ENCODE measurements around the gene D2HGDH. TPM values are rescaled to one million over a fixed set of nuclear protein-coding genes. Genes with fewer than 3 reads are reported as not detected.
"Not testable (repeated sequence)": the region's sequence is repeated elsewhere in the genome, so short reads cannot be mapped to it uniquely, and the experiment has no call there.

D2HGDH gene
- total and polyA plus RNA-seq, 3 donors from 2014 or later: 15.6 to 37.7 (median 36.1) TPM

GRCh38 chr2:241780939-241781569 is 46.6 kb downstream of the D2HGDH start:
- no peak for DNase-seq
- no peaks in the 10 kb centered on the region for H3K36me3 ChIP-seq (ENCODE audit: low read depth, missing control alignments)
- H3K27ac ChIP-seq: no peak overlapping the region
- H3K9me3 ChIP-seq: no peaks in the 10 kb centered on the region
- no peak overlapping the region for H3K4me3 ChIP-seq
- H3K27me3 ChIP-seq: no peaks in the 10 kb centered on the region
- H3K4me1 ChIP-seq: no peaks in the 10 kb centered on the region
- intact Hi-C loops (cut with DNase I; ENCODE audit: low total_unique reads): no loop called here
- no peak for TF ChIP-seq CTCF (IDR thresholded peaks at IDR 0.05)
- TF ChIP-seq POLR2A (IDR thresholded peaks at IDR 0.05): no peak
- 87 to 93% methylated on average over 5 of the region's 5 CpGs for WGBS, 2 donors

- H3K9me3 ChIP-seq; DNase-seq; H3K4me3 ChIP-seq; H3K4me1 ChIP-seq; intact Hi-C loops (cut with DNase I; ENCODE audit: low total_unique reads); H3K36me3 ChIP-seq (ENCODE audit: low read depth, missing control alignments); H3K27ac ChIP-seq; H3K27me3 ChIP-seq: not testable (repeated sequence)
- WGBS, 2 donors: 96 to 97% methylated on average over 3 of the region's 3 CpGs
Measured at GRCh38 chr2:241782053-241782452, 47.6 kb downstream of the D2HGDH start.

GRCh38 chr2:241788135-241788534 is 53.7 kb downstream of the D2HGDH start:
- no peaks in the 10 kb centered on the region for H3K4me1 ChIP-seq
- TF ChIP-seq CTCF (IDR thresholded peaks at IDR 0.05) (no peak), POLR2A (IDR thresholded peaks at IDR 0.05) (no peak)
- H3K36me3 ChIP-seq (ENCODE audit: low read depth, missing control alignments): no peaks in the 10 kb centered on the region
- no peaks in the 10 kb centered on the region for H3K27me3 ChIP-seq
- 86 to 96% methylated on average over 4 of the region's 4 CpGs for WGBS, 2 donors
- intact Hi-C loops (cut with DNase I; ENCODE audit: low total_unique reads): no loop called here
- H3K4me3 ChIP-seq: no peak overlapping the region
- no peak for DNase-seq
- H3K9me3 ChIP-seq: no peaks in the 10 kb centered on the region
- H3K27ac ChIP-seq: no peak overlapping the region

- DNase-seq: no peak
- H3K9me3 ChIP-seq: no peaks in the 10 kb centered on the region
- no peaks in the 10 kb centered on the region for H3K27me3 ChIP-seq
- no peak overlapping the region for H3K4me3 ChIP-seq
- no peaks in the 10 kb centered on the region for H3K4me1 ChIP-seq
- WGBS, 2 donors: 63 to 69% methylated on average over 3 of the region's 3 CpGs
- no peaks in the 10 kb centered on the region for H3K36me3 ChIP-seq (ENCODE audit: low read depth, missing control alignments)
- TF ChIP-seq CTCF (IDR thresholded peaks at IDR 0.05) (no peak), POLR2A (IDR thresholded peaks at IDR 0.05) (no peak)
- intact Hi-C loops (cut with DNase I; ENCODE audit: low total_unique reads): no loop called here
- H3K27ac ChIP-seq: no peak overlapping the region
Measured at GRCh38 chr2:241788572-241788971, 54.1 kb downstream of the D2HGDH start.

GRCh38 chr2:241791385-241791784 is 57.0 kb downstream of the D2HGDH start:
- DNase-seq; H3K4me1 ChIP-seq; H3K27ac ChIP-seq; H3K4me3 ChIP-seq; H3K9me3 ChIP-seq; H3K36me3 ChIP-seq (ENCODE audit: low read depth, missing control alignments); intact Hi-C loops (cut with DNase I; ENCODE audit: low total_unique reads); H3K27me3 ChIP-seq: not testable (repeated sequence)
- 63 to 70% methylated on average over 3 of the region's 3 CpGs for WGBS, 2 donors

GRCh38 chr2:241793385-241793784 is 59.0 kb downstream of the D2HGDH start:
- H3K27ac ChIP-seq: no peak overlapping the region
- no peaks in the 10 kb centered on the region for H3K9me3 ChIP-seq
- 94 to 95% methylated on average over 5 of the region's 5 CpGs for WGBS, 2 donors
- no peaks in the 10 kb centered on the region for H3K4me1 ChIP-seq
- H3K27me3 ChIP-seq: no peaks in the 10 kb centered on the region
- DNase-seq: no peak
- no peaks in the 10 kb centered on the region for H3K36me3 ChIP-seq (ENCODE audit: low read depth, missing control alignments)
- intact Hi-C loops (cut with DNase I; ENCODE audit: low total_unique reads): no loop called here
- TF ChIP-seq CTCF (IDR thresholded peaks at IDR 0.05) (no peak), POLR2A (IDR thresholded peaks at IDR 0.05) (no peak)
- H3K4me3 ChIP-seq: no peak overlapping the region

Measured in testis (tissue), 3 donors.